Type B pancreatic cell (in vitro differentiated cells): ENCODE results near the gene PAPSS1. TPM values are rescaled to one million over a fixed set of nuclear protein-coding genes. Genes with fewer than 3 reads are reported as not detected.
A peak's percentile ranks its signal among the peaks of the same experiment; 100 is the strongest.
"Not testable (repeated sequence)": the region's sequence is repeated elsewhere in the genome, so short reads cannot be mapped to it uniquely, and the experiment has no call there.

Source experiments
- DNase-seq: peaks from one replicate; pipeline ENCODE4 v3.0.0; 2021; ENCODE audit warnings: mixed read lengths; ENCODE audit not compliant: unreplicated experiment; ENCODE audit errors: extremely low spot score
- H3K27ac Mint-ChIP-seq: 2 replicates; pipeline ENCODE4 v1.8.0; 2021; ENCODE audit warnings: mild to moderate bottlenecking, mixed read lengths
- H3K27me3 Mint-ChIP-seq: 2 replicates; pipeline ENCODE4 v1.8.0; 2021; ENCODE audit warnings: mixed read lengths
- H3K36me3 Mint-ChIP-seq: 2 replicates; pipeline ENCODE4 v1.8.0; 2021; ENCODE audit warnings: mixed read lengths
- H3K4me1 Mint-ChIP-seq: one replicate; pipeline ENCODE4 v1.8.0; 2021; ENCODE audit warnings: mixed read lengths; ENCODE audit not compliant: unreplicated experiment
- H3K4me3 Mint-ChIP-seq: 2 replicates; pipeline ENCODE4 v1.8.0; 2021; ENCODE audit warnings: mild to moderate bottlenecking, mixed read lengths
- H3K9me3 Mint-ChIP-seq: 2 replicates; pipeline ENCODE4 v1.8.0; 2021; ENCODE audit warnings: mixed read lengths
- CTCF ChIP-seq: fragments of 200-600 bp; sonication (generic); conservative IDR thresholded peaks from 2 replicates; pipeline ENCODE4 v1.5.0; 2021; ENCODE audit warnings: antibody characterized with exemption, mild to moderate bottlenecking
- total RNA-seq: library from RNA; stranded (reverse); gene quantifications from 2 replicates; pipeline ENCODE4 v1.2.1, GENCODE V29; 2021; ENCODE audit warnings: low replicate concordance

The PAPSS1 gene
- total RNA-seq, 1 donor from 2014 or later: 82.0 TPM

DNA sequence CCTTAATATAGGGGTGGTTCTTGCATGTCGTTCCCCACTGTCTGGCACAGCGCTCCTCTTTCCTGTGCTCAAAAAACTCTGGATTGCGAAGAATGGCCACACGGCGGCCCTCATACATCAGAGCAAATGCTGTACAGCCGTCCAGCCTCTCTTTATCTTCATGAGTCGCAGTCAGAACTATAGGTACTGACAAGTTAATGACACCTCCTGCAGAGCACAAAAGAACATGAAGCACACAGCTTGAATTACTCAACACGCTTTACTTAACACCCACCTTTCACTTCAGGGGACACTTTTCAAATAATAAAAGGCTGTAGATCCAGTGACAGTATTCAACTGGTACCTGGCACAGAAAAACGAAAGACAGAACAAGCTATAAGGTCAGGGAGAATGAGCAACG is 65.3 kb downstream of the PAPSS1 start:
- TF ChIP-seq CTCF: peak; percentile 64
- H3K27me3 Mint-ChIP-seq: no peaks in the 10 kb centered on the region
- peaks cover 45% of the 10 kb centered on the region for H3K36me3 Mint-ChIP-seq
- H3K4me1 Mint-ChIP-seq: peaks cover 10% of the 10 kb centered on the region
- DNase-seq: no peak
- no peak overlapping the region for H3K27ac Mint-ChIP-seq
- H3K9me3 Mint-ChIP-seq: no peaks in the 10 kb centered on the region
- H3K4me3 Mint-ChIP-seq: no peak overlapping the region

DNA sequence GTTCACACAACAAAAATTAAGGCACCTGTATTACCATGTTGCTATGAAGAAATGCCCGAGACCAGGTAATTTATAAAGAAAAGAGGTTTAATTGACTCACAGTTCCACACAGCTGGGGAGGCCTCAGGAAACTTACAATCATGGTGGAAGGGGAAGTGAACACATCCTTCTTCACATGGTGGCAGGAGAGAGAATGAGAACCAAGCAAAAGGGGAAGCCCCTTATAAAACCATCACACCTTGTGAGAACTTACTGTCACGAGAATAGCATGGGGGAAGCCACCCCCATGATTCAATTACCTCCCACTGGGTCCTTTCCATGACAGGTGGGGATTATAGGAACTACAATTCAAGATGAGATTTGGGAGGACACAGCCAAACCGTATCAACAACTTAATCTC is 68.6 kb downstream of the PAPSS1 start:
- H3K9me3 Mint-ChIP-seq, H3K27me3 Mint-ChIP-seq, H3K4me3 Mint-ChIP-seq, DNase-seq, H3K27ac Mint-ChIP-seq: not testable (repeated sequence)
- peaks cover 52% of the 10 kb centered on the region for H3K36me3 Mint-ChIP-seq
- H3K4me1 Mint-ChIP-seq: peaks cover 16% of the 10 kb centered on the region

- Mint-ChIP-seq H3K4me1 (peaks cover 15% of the 10 kb centered on the region), H3K4me3 (no peak overlapping the region), H3K27ac (no peak overlapping the region), H3K9me3 (no peaks in the 10 kb centered on the region), H3K27me3 (no peaks in the 10 kb centered on the region), H3K36me3 (peaks cover 60% of the 10 kb centered on the region)
- no peak for TF ChIP-seq CTCF
- DNase-seq: no peak
These were observed 69.8 kb downstream of the PAPSS1 start for GRCh38 chr4:107650251-107650650.

GRCh38 chr4:107648178-107648991 is 71.6 kb downstream of the PAPSS1 start:
- DNase-seq: no peak
- H3K9me3 Mint-ChIP-seq: no peaks in the 10 kb centered on the region
- H3K4me1 Mint-ChIP-seq: peaks cover 7% of the 10 kb centered on the region
- H3K27me3 Mint-ChIP-seq: no peaks in the 10 kb centered on the region
- H3K36me3 Mint-ChIP-seq: peaks cover 62% of the 10 kb centered on the region
- no peak overlapping the region for H3K27ac Mint-ChIP-seq
- no peak overlapping the region for H3K4me3 Mint-ChIP-seq
- TF ChIP-seq CTCF: no peak

- no peak for TF ChIP-seq CTCF
- H3K4me3 Mint-ChIP-seq: no peak overlapping the region
- H3K27me3 Mint-ChIP-seq: no peaks in the 10 kb centered on the region
- H3K27ac Mint-ChIP-seq: no peak overlapping the region
- peaks cover 7% of the 10 kb centered on the region for H3K4me1 Mint-ChIP-seq
- DNase-seq: no peak
- peaks cover 65% of the 10 kb centered on the region for H3K36me3 Mint-ChIP-seq
- no peaks in the 10 kb centered on the region for H3K9me3 Mint-ChIP-seq
These were observed 72.4 kb downstream of the PAPSS1 start for GRCh38 chr4:107647591-107647990.

- no peak overlapping the region for H3K27ac Mint-ChIP-seq
- H3K4me3 Mint-ChIP-seq: no peak overlapping the region
- H3K4me1 Mint-ChIP-seq: peaks cover 7% of the 10 kb centered on the region
- DNase-seq: no peak
- TF ChIP-seq CTCF: no peak
- H3K9me3 Mint-ChIP-seq: no peaks in the 10 kb centered on the region
- H3K27me3 Mint-ChIP-seq: no peaks in the 10 kb centered on the region
- H3K36me3 Mint-ChIP-seq: peaks cover 61% of the 10 kb centered on the region
These were observed 74.4 kb downstream of the PAPSS1 start for GRCh38 chr4:107645604-107646003.
